Stimulated activated CD8-positive, alpha-beta memory T cell treated with anti-CD3 and anti-CD28 coated beads, Interleukin-2, amount 100 ng/mL, for 1 hour (primary cell): ENCODE data around the gene PARVG.
"Not testable (repeated sequence)": the region's sequence is repeated elsewhere in the genome, so short reads cannot be mapped to it uniquely, and the experiment has no call there.

Experiments
- DNase-seq, 2 donors: peaks; one replicate each; pipeline ENCODE4 v3.0.0-alpha.2; 2020; ENCODE audit warnings: low read depth in 2 of 2

PARVG gene

DNA sequence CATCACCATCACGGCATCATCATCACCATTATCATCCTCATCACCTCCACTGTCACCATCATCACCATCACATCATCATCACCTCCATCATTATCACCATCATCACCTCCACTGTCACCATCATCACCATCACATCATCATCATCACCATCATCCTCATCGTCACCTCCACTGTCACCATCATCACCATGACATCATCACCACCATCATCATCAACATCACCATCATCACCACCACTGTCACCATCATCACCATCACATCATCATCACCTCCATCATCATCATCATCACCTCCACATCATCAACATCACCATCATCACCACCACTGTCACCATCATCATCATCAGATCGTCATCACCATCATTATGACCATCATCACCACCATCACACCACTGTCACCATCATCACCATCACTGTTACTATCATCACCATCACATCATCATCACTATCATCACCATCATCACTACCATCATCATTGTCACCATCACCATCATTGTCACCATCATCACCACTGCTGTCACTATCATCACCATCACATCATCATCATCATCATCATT, 32.8 kb downstream of the PARVG start:
- DNase-seq, result no peak

- no peak for DNase-seq
Measured at GRCh38 chr22:44214187-44214586, 33.5 kb downstream of the PARVG start.

GRCh38 chr22:44214764-44215163, 34.0 kb downstream of the PARVG start:
- no peak for DNase-seq

DNA sequence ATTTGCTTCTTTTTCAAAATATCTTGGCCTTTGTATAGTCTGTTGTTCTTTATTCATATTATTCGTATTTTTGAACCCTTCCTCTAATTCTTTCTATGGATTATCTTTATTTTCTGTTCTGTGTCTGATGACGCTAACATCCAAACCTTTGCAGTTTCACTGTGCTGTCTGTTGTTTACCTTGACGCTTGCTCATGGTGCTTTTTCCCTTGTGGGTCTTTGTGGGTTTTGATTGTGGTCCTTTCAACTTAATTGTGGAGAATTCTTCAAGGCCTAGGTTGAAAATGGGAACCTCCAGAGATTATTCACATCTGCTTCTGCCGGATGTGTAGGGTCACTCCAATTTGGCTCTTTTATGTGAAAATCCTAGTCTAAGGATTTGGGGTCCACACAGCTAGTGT, 34.6 kb downstream of the PARVG start:
- no peak for DNase-seq

- no peak for DNase-seq
Measured at GRCh38 chr22:44217346-44217745, 36.6 kb downstream of the PARVG start.

DNA sequence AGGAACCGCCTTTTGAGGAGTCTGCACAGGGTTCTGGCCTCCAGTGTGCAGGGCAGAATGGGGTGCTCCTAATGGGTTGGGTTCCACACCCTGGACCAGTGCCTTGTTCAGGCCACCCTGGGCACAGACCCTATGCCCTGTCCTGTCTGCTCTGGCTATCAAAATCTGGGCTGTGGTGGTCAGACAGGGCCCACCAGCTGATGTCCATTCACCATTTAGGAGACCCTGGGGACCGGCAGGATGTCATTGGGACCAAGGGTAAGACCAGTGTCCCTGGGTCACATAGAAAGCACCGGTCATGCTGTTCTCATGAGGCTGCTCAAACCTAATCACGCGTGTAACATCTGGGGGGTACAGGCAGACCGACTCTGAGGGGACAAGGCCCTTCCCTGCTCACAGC, 37.3 kb downstream of the PARVG start:
- no peak for DNase-seq

- no peak for DNase-seq
Measured at GRCh38 chr22:44219101-44219870, 38.6 kb downstream of the PARVG start.

- DNase-seq, result no peak
Measured at GRCh38 chr22:44220727-44221680, 40.3 kb downstream of the PARVG start.

GRCh38 chr22:44221710-44222475, 41.2 kb downstream of the PARVG start:
- no peak for DNase-seq

GRCh38 chr22:44224166-44224565, 43.4 kb downstream of the PARVG start:
- DNase-seq, result no peak

GRCh38 chr22:44225091-44225689, 44.5 kb downstream of the PARVG start:
- no peak for DNase-seq

DNA sequence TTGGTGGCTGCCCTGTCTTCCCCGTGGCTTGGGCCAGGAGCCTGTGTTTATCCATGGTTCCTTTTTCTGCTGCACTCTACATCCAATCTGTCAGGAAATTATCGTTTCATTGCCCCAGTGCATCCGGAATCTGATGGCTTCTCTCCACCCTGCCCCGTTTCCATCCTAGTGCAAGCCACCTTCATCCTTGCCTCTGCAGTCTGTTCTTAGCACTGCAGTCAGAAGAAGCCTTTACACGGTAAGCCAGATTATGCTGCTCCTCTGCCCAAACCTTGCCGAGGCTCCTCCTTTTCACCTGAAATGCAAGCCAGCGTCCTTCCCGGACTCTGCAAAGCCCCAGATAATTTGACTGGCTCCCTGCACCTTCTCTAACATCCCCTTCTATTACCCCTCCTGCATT, 45.1 kb downstream of the PARVG start:
- DNase-seq, result no peak

GRCh38 chr22:44229331-44229730, 48.6 kb downstream of the PARVG start:
- no peak for DNase-seq

DNA sequence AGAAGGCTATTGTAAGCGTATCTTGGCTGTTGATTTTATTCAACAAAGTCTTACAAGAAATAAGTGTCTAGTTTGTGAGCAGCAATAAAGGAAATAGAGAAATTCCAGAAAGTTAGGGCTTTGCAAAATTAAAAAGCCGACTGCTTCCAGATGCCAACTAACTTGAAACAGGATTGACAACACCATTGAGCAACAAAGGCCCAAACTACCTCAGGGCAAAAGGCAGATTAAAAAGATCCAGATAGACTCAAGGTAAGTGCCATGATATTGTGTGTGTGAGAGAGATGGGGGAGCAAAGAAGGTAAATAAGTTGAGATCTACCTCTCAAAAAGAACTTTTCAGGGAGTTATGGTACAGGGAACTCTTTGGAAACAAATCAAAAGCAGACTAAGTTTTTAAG, 49.1 kb downstream of the PARVG start:
- DNase-seq, result no peak

DNA sequence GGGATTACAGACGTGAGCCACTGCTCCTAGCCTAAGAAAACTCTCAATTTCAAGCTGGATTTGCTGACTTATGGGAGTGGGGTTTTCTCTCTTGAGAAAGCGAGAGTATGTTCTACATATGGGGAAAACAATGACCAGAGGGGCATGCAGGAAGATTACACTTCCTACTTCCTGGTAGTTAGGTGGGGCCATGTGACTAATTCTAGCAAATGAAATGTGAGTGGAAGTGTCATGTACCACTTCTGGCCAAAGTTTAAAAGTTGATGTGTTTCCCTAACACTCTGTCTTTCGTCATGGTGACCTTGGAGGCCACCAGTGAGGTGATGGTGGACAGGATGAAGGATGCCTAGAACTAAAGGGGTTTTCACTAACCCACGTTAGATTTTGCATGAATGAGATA, 50.5 kb downstream of the PARVG start:
- DNase-seq, result no peak

DNA sequence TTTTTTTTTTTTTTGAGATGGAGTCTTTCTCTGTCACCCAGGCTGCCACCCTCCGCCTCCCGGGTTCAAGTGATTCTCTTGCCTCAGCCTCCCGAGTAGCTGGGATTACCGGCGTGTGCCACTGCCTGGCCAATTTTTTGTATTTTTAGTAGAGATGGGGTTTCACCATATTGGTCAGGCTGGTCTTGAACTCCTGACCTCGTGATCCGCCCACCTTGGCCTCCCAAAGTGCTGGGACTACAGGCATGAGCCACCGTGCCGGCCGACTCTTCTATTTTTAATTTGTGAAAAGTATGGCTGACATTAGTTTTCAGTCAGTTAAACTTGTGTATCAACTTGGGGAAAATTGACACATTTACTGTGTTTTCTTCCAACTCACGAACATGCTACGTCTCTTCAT, 53.6 kb downstream of the PARVG start:
- not testable (repeated sequence) for DNase-seq

GRCh38 chr22:44237290-44237689, 56.6 kb downstream of the PARVG start:
- DNase-seq, result no peak

DNA sequence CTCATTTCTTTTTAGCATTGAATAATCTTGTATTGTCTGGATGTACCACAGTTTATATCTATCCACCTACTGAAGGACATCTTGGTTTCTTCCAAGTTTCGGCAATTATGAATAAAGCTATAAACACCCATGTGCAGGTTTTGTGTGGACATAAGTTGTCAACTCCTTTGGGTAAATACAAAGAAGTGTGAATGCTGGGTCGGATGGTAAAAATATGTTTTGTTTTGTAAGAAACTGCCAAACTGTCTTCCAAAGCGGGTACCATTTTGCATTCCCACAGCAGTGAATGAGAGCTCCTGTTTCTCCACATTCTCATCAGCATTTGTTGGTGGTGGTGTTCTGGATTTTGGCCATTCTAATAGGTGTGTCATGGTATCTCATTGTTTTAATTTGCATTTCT, 60.4 kb downstream of the PARVG start:
- not testable (repeated sequence) for DNase-seq

DNA sequence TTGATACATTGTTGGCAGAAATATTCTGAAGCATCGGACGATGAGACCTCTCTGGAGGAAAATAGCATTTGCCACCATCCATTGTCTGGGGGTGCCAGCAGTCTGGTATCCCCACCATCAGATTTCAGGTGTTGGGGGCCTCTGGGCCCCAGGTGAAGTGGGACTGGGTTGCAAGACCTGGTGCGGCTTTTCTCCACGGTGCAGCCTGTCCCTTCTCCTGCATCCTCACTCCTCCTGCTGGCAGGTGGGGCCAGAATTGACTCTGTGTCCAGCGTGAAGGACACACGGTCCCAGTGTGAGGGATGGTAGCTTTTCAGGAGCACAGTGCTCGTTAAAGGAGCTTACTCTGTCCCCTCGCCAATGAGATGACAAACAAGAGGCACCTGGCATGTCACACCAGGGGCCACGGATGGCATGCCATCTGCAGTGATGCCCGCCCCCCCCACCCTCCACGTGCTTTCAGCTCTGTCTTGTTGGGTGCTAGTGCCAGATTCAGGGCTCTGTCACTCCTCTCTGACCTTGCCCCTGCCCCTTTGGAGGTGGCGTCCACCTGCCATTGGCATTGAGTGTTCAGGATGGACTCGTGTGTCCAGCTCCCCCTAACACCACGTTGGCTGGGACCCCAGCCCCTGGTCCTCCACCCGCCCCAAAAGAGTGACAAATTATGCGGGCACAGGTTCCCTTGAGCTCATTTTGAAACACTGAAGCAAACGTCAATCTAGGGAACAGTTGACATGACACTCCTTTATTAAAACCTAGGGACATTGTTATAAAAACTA, 62.4 kb downstream of the PARVG start:
- DNase-seq, result no peak

GRCh38 chr22:44243761-44244160, 63.0 kb downstream of the PARVG start:
- no peak for DNase-seq
